H9 (cell line): ENCODE measurements around the gene OPTC. TPM values are rescaled to one million over a fixed set of nuclear protein-coding genes. Genes with fewer than 3 reads are reported as not detected.

Experiments
- DNase-seq: peaks from one replicate; pipeline ENCODE4 v3.0.0-alpha.2; 2017
- H2AFZ ChIP-seq: one replicate; pipeline ENCODE4 v1.6.1; 2013; ENCODE audit warnings: mild to moderate bottlenecking, low read length, control low read depth, moderate library complexity
- H2AK5ac ChIP-seq: 2 replicates; pipeline ENCODE4 v1.6.1; 2013; ENCODE audit warnings: low read length, control low read depth, mixed read lengths; ENCODE audit not compliant: insufficient read length
- H2BK120ac ChIP-seq: one replicate; pipeline ENCODE4 v1.6.1; 2013; ENCODE audit warnings: low read depth, mild to moderate bottlenecking, low read length, control low read depth, inconsistent platforms; ENCODE audit not compliant: poor library complexity, severe bottlenecking
- H2BK12ac ChIP-seq: 2 replicates; pipeline ENCODE4 v1.6.1; 2013; ENCODE audit warnings: low read length, control low read depth, mixed read lengths, low read depth; ENCODE audit not compliant: insufficient read length
- H2BK15ac ChIP-seq: 2 replicates; pipeline ENCODE4 v1.6.1; 2013; ENCODE audit warnings: low read depth, low read length, control low read depth
- H2BK20ac ChIP-seq: one replicate; pipeline ENCODE4 v1.6.1; 2013; ENCODE audit warnings: low read depth, mild to moderate bottlenecking, low read length, control low read depth, inconsistent platforms; ENCODE audit not compliant: poor library complexity, severe bottlenecking
- H2BK5ac ChIP-seq: 2 replicates; pipeline ENCODE4 v1.6.1; 2013; ENCODE audit warnings: low read length, control low read depth, mixed read lengths; ENCODE audit not compliant: insufficient read length
- H3K14ac ChIP-seq: 2 replicates; pipeline ENCODE4 v1.6.1; 2013; ENCODE audit warnings: low read length, control low read depth; ENCODE audit not compliant: insufficient read depth
- H3K18ac ChIP-seq: 2 replicates; pipeline ENCODE4 v1.6.1; 2013; ENCODE audit warnings: low read depth, mild to moderate bottlenecking, mixed read lengths, low read length, control low read depth; ENCODE audit not compliant: insufficient read length
- H3K23ac ChIP-seq: 2 replicates; pipeline ENCODE4 v1.6.1; 2013; ENCODE audit warnings: low read length, control low read depth, mixed read lengths, low read depth; ENCODE audit not compliant: insufficient read length
- H3K23me2 ChIP-seq: 2 replicates; pipeline ENCODE4 v1.6.1; 2013; ENCODE audit warnings: low read depth, mild to moderate bottlenecking, mixed read lengths, low read length, control low read depth; ENCODE audit not compliant: insufficient read length, poor library complexity, severe bottlenecking
- H3K27ac ChIP-seq: 2 replicates; pipeline ENCODE4 v1.5.1; 2013; ENCODE audit warnings: low read length, control low read depth, mixed read lengths, low read depth; ENCODE audit not compliant: insufficient read length
- H3K27me3 ChIP-seq: 2 replicates; pipeline ENCODE4 v1.6.1; 2013; ENCODE audit warnings: low read length, control low read depth, inconsistent platforms; ENCODE audit not compliant: insufficient read depth
- H3K4ac ChIP-seq: 2 replicates; pipeline ENCODE4 v1.6.1; 2013; ENCODE audit warnings: low read depth, mild to moderate bottlenecking, control low read depth, inconsistent platforms, low read length, moderate library complexity
- H3K4me1 ChIP-seq: 2 replicates; pipeline ENCODE4 v1.6.1; 2013; ENCODE audit warnings: low read length, control low read depth, inconsistent platforms; ENCODE audit not compliant: insufficient read depth
- H3K4me2 ChIP-seq: 2 replicates; pipeline ENCODE4 v1.6.1; 2013; ENCODE audit warnings: low read length, control low read depth, mixed read lengths; ENCODE audit not compliant: insufficient read length, insufficient read depth
- H3K56ac ChIP-seq: 2 replicates; pipeline ENCODE4 v1.6.1; 2013; ENCODE audit warnings: low read depth, mild to moderate bottlenecking, mixed read lengths, low read length, control low read depth; ENCODE audit not compliant: insufficient read length
- H3K79me1 ChIP-seq: 2 replicates; pipeline ENCODE4 v1.6.1; 2013; ENCODE audit warnings: low read depth, mild to moderate bottlenecking, moderate library complexity, low read length, control low read depth, inconsistent platforms; ENCODE audit not compliant: insufficient read depth, poor library complexity, severe bottlenecking
- H3K79me2 ChIP-seq: 2 replicates; pipeline ENCODE4 v1.6.1; 2013; ENCODE audit warnings: low read length, control low read depth, inconsistent platforms; ENCODE audit not compliant: insufficient read depth
- H3K9ac ChIP-seq: 2 replicates; pipeline ENCODE4 v1.6.1; 2013; ENCODE audit warnings: low read length, control low read depth, mixed read lengths; ENCODE audit not compliant: insufficient read length; ENCODE audit errors: extremely low read depth
- H3K9me3 ChIP-seq: one replicate; pipeline ENCODE4 v1.6.1; 2013; ENCODE audit warnings: low read depth, low read length, inconsistent platforms; ENCODE audit not compliant: control insufficient read depth
- H3T11ph ChIP-seq: one replicate; pipeline ENCODE4 v1.6.1; 2013; ENCODE audit warnings: mild to moderate bottlenecking, low read length, control low read depth, inconsistent platforms
- H4K20me1 ChIP-seq: one replicate; pipeline ENCODE4 v1.6.1; 2013; ENCODE audit not compliant: control insufficient read depth, insufficient read length, insufficient read depth
- H4K5ac ChIP-seq: 2 replicates; pipeline ENCODE4 v1.6.1; 2013; ENCODE audit warnings: low read depth, mild to moderate bottlenecking, mixed read lengths, low read length, control low read depth; ENCODE audit not compliant: insufficient read length
- H4K8ac ChIP-seq: replicated peaks from 2 replicates; pipeline ENCODE4 v1.6.1; 2013; ENCODE audit warnings: low read length, control low read depth, mixed read lengths, low read depth; ENCODE audit not compliant: insufficient read length
- H4K91ac ChIP-seq: 2 replicates; pipeline ENCODE4 v1.6.1; 2013; ENCODE audit warnings: low read depth, mild to moderate bottlenecking, moderate library complexity, mixed read lengths, low read length, control low read depth; ENCODE audit not compliant: insufficient read length
- H3K27ac Mint-ChIP-seq, 3 experiments: 2 replicates in 2 of 3; 3 replicates in 1 of 3; pipeline ENCODE4 v1.8.0; 2020 to 2021; ENCODE audit warnings: mixed read lengths in 3 of 3, mild to moderate bottlenecking in 1 of 3, moderate library complexity in 1 of 3
- H3K27me3 Mint-ChIP-seq: 2 replicates; pipeline ENCODE4 v1.8.0; 2021; ENCODE audit warnings: low read depth, mild to moderate bottlenecking, moderate library complexity, mixed read lengths
- H3K36me3 Mint-ChIP-seq, 3 experiments: 2 replicates in 2 of 3; 3 replicates in 1 of 3; pipeline ENCODE4 v1.8.0; 2020 to 2021; ENCODE audit warnings: low read depth in 3 of 3, mixed read lengths in 3 of 3; ENCODE audit not compliant: insufficient read depth in 1 of 3
- H3K4me1 Mint-ChIP-seq, 2 experiments: 2 replicates each; pipeline ENCODE4 v1.8.0; 2020; ENCODE audit warnings: mixed read lengths in 2 of 2
- H3K4me3 Mint-ChIP-seq, 2 experiments: 2 replicates in 1 of 2; 3 replicates in 1 of 2; pipeline ENCODE4 v1.8.0; 2020 to 2021; ENCODE audit warnings: mild to moderate bottlenecking in 2 of 2, mixed read lengths in 2 of 2, moderate library complexity in 1 of 2
- H3K9me3 Mint-ChIP-seq, 2 experiments: 2 replicates in 1 of 2; 3 replicates in 1 of 2; pipeline ENCODE4 v1.8.0; 2020; ENCODE audit warnings: mild to moderate bottlenecking in 2 of 2, mixed read lengths in 2 of 2, moderate library complexity in 1 of 2
- WGBS: extraction: QIAGEN DNeasy Blood & Tissue Kit; methylation state at CpG from one replicate; pipeline ENCODE4 v1.1.7; 2013; ENCODE audit warnings: missing lambda C conversion rate, low lambda C conversion rate, mixed read lengths; ENCODE audit not compliant: insufficient read length; ENCODE audit errors: extremely low coverage; 5-methylcytosine and 5-hydroxymethylcytosine counted together
- total RNA-seq: library from RNA; stranded (reverse); gene quantifications from 2 replicates; pipeline ENCODE4 v1.2.1, GENCODE V29; 2021
- TF ChIP-seq, protein P1 (sequence below): fragments of 200-600 bp; sonication (generic); conservative IDR thresholded peaks from 3 replicates; pipeline ENCODE4 v1.8.0; 2021; ENCODE audit warnings: antibody characterized with exemption, mild to moderate bottlenecking

Gene OPTC
- total RNA-seq, 1 experiment from 2014 or later, result 1.1 TPM

DNA sequence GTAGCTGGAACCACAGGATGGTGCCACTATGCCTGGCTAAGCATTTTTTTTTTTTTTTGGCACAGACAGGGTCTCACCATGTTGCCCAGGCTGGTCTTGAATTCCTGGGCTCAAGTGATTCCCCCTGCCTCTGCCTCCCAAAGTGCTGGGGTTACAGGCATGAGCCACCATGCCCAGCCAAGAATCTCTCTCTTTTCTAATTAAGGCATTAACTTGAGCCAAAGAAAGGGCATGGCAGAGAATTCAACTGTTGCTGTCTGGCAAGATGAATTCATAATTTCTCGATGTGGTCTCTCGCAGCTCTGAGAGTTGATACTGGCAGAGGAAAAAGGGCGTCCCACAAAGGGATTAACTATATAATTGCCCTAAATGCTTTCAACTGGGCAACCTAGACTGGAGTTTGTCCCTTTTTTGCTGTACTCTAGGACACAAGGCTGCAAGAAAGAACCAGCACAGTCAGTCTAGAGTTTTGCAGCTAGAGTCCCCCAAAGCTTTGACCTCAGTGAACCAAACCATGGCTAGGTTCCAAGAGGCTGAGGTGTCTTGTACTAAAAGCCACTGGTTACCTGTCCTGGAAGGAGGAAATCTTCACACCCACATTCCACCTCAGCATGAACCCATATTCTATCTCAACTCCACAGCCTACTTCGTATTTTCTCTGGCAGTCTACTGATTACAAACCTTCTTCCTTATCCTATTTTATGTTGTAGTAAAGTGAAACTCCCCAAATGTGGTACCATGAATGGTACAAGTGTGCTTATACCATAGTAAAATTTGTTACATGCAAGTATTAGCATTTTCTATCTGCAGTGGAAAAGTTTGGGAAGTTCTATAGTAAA, 51.2 kb downstream of the OPTC start:
- Histone ChIP-seq H3K14ac (no peak overlapping the region), H3K79me1 (no peaks in the 10 kb centered on the region), H3K18ac (no peak overlapping the region), H4K91ac (no peak overlapping the region), H2BK20ac (no peak overlapping the region), H4K5ac (no peak overlapping the region), H3K4ac (no peak overlapping the region), H3K23ac (no peak overlapping the region), H4K8ac (no peak overlapping the region), H2BK15ac (no peak overlapping the region), H2AK5ac (no peak overlapping the region), H2BK12ac (no peak overlapping the region), H3K23me2 (no peaks in the 10 kb centered on the region), H3K4me1 (peaks cover 7% of the 10 kb centered on the region), H2BK5ac (no peak overlapping the region), H2AFZ (no peak overlapping the region), H3K4me2 (no peak overlapping the region), H3K27me3 (no peaks in the 10 kb centered on the region), H3K27ac (no peak overlapping the region), H2BK120ac (no peak overlapping the region), H3K56ac (no peak overlapping the region), H3T11ph (no peak overlapping the region), H3K9me3 (no peaks in the 10 kb centered on the region), H3K9ac (no peak overlapping the region), H4K20me1 (no peaks in the 10 kb centered on the region), H3K79me2 (no peaks in the 10 kb centered on the region)
- no peaks in the 10 kb centered on the region for H3K9me3 Mint-ChIP-seq
- no CpG with 5 or more reads among the region's 4 CpGs for WGBS
- no peak overlapping the region for H3K27ac Mint-ChIP-seq
- no peaks in the 10 kb centered on the region for H3K36me3 Mint-ChIP-seq
- peaks cover 2% of the 10 kb centered on the region; the same call in 1 of the 2 replicates for H3K27me3 Mint-ChIP-seq
- no peak overlapping the region for H3K4me3 Mint-ChIP-seq
- TF ChIP-seq, protein P1, sequence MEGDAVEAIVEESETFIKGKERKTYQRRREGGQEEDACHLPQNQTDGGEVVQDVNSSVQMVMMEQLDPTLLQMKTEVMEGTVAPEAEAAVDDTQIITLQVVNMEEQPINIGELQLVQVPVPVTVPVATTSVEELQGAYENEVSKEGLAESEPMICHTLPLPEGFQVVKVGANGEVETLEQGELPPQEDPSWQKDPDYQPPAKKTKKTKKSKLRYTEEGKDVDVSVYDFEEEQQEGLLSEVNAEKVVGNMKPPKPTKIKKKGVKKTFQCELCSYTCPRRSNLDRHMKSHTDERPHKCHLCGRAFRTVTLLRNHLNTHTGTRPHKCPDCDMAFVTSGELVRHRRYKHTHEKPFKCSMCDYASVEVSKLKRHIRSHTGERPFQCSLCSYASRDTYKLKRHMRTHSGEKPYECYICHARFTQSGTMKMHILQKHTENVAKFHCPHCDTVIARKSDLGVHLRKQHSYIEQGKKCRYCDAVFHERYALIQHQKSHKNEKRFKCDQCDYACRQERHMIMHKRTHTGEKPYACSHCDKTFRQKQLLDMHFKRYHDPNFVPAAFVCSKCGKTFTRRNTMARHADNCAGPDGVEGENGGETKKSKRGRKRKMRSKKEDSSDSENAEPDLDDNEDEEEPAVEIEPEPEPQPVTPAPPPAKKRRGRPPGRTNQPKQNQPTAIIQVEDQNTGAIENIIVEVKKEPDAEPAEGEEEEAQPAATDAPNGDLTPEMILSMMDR, result no peak
- peaks cover 43 to 49% of the 10 kb centered on the region in 2 experiments for H3K4me1 Mint-ChIP-seq
- DNase-seq, result no peak
